Pericardium fibroblast (primary cell): ENCODE results near the gene PARP9. TPM values are rescaled to one million over a fixed set of nuclear protein-coding genes. Genes with fewer than 3 reads are reported as not detected.

Experiments
- total RNA-seq: library from RNA; depleted of rRNA; stranded (reverse); fragments of >200 nt; gene quantifications from 2 replicates; pipeline ENCODE4 v1.2.3, GENCODE V29; 2015

Gene PARP9
- total RNA-seq: 8.9 and 14.6 TPM in 2 replicates

GRCh38 chr3:122564155-122564912 lies at the start of gene PARP9, which contains the start of gene DTX3L:
Gene PARP9 (minus strand): TSS chr3:122564300. CDS start chr3:122559620, 4,680 bp downstream.
Gene DTX3L (plus strand): TSS chr3:122564338. CDS start chr3:122564427, 89 bp downstream.

GRCh38 chr3:122577409-122578031 lies 13.4 kb upstream of the PARP9 start, which contains the start of gene PARP15:
Gene PARP15 (plus strand): TSS chr3:122577650. CDS start chr3:122577668, 18 bp downstream.

GRCh38 chr3:122514123-122515019 lies 49.7 kb downstream of the PARP9 start, which contains the start of gene KPNA1:
Gene KPNA1 (minus strand): TSS chr3:122514939. CDS start chr3:122496565, 18,374 bp downstream.

Other genes with a start within 250 kb of the PARP9 start
- gene CSTA, start 239.1 kb downstream of the PARP9 start, total RNA-seq: 6.2 and 14.4 TPM in 2 replicates
- 15.9 and 22.4 TPM in 2 replicates for gene MIX23, start 181.1 kb downstream of the PARP9 start, total RNA-seq
- gene FAM162A, start 180.1 kb downstream of the PARP9 start, total RNA-seq: 23.0 and 34.0 TPM in 2 replicates
- 3.4 and 4.7 TPM in 2 replicates for gene WDR5B, start 148.2 kb downstream of the PARP9 start, total RNA-seq
- gene KPNA1, start 49.4 kb downstream of the PARP9 start, total RNA-seq: 16.3 and 18.7 TPM in 2 replicates
- gene DTX3L, start within 50 bp of the PARP9 start, total RNA-seq: 10.9 and 14.6 TPM in 2 replicates
- gene PARP15, start 13.3 kb upstream of the PARP9 start, total RNA-seq: not detected in 2 replicates
- gene PARP14, start 116.5 kb upstream of the PARP9 start, total RNA-seq: 11.9 and 39.0 TPM in 2 replicates
- 2.2 and 4.7 TPM in 2 replicates for gene HSPBAP1, start 229.5 kb upstream of the PARP9 start, total RNA-seq
- gene SLC49A4, start 230.8 kb upstream of the PARP9 start, total RNA-seq: 13.2 and 20.1 TPM in 2 replicates